OCI-LY3 (cell line): ENCODE measurements around the gene CNN2.

Experiments
- H2AFZ ChIP-seq: fragments of 200-600, 300-600 bp; shearing (Covaris generic); 2 replicates; pipeline ENCODE4 v1.6.0; 2014; ENCODE audit warnings: antibody characterized with exemption, low read depth, low read length
- H3K27ac ChIP-seq: fragments of 200-600, 300-600 bp; sonication (generic); 2 replicates; pipeline ENCODE4 v1.5.1; 2014; ENCODE audit warnings: mild to moderate bottlenecking, low read length, moderate library complexity, mixed read lengths
- H3K27me3 ChIP-seq: fragments of 200-600, 300-600 bp; sonication (generic); 2 replicates; pipeline ENCODE4 v1.6.1; 2014; ENCODE audit warnings: low read depth, low read length, mixed read lengths
- H3K36me3 ChIP-seq: fragments of 200-600, 300-600 bp; sonication (generic); replicated peaks from 2 replicates; pipeline ENCODE3; 2014; ENCODE audit warnings: low read depth, low read length, mixed read lengths
- H3K4me1 ChIP-seq: fragments of 300-600, 200-600 bp; sonication (generic); 2 replicates; pipeline ENCODE4 v1.6.1; 2014; ENCODE audit warnings: low read length, mixed read lengths
- H3K4me2 ChIP-seq: fragments of 200-600, 300-600 bp; sonication (generic); 2 replicates; pipeline ENCODE4 v1.6.1; 2014; ENCODE audit warnings: low read length, mixed read lengths
- H3K4me3 ChIP-seq: fragments of 300-600, 200-600 bp; sonication (generic); 2 replicates; pipeline ENCODE4 v1.5.1; 2014; ENCODE audit warnings: antibody characterized with exemption, mild to moderate bottlenecking, low read length, moderate library complexity
- H3K79me2 ChIP-seq: fragments of 300-600, 200-600 bp; shearing (Covaris generic); 2 replicates; pipeline ENCODE4 v1.6.1; 2014; ENCODE audit warnings: mild to moderate bottlenecking, low read length, mixed read lengths
- H3K9ac ChIP-seq: fragments of 300-600, 200-600 bp; shearing (Covaris generic); 2 replicates; pipeline ENCODE4 v1.6.0; 2014; ENCODE audit warnings: mild to moderate bottlenecking, low read length, moderate library complexity
- H3K9me3 ChIP-seq: fragments of 200-600, 300-600 bp; shearing (Covaris generic); 2 replicates; pipeline ENCODE4 v1.6.1; 2014; ENCODE audit warnings: low read length, mixed read lengths; ENCODE audit not compliant: insufficient read depth
- H4K20me1 ChIP-seq: fragments of 200-600, 300-600 bp; sonication (generic); 2 replicates; pipeline ENCODE4 v1.6.1; 2016; ENCODE audit warnings: low read length, mixed read lengths; ENCODE audit not compliant: insufficient read depth
- EZH2phosphoT487 ChIP-seq: fragments of 200-600 bp; shearing (Covaris generic); IDR thresholded peaks from 2 replicates; pipeline ENCODE4 v1.6.1; 2018; ENCODE audit warnings: antibody characterized with exemption, mixed run types, low read depth
- TF ChIP-seq, protein P1 (sequence below): fragments of 200-600, 300-600 bp; sonication (generic); IDR thresholded peaks from 2 replicates; pipeline ENCODE4 v1.5.1; 2014; ENCODE audit warnings: antibody characterized with exemption, low read length, low read depth

CNN2 gene

DNA sequence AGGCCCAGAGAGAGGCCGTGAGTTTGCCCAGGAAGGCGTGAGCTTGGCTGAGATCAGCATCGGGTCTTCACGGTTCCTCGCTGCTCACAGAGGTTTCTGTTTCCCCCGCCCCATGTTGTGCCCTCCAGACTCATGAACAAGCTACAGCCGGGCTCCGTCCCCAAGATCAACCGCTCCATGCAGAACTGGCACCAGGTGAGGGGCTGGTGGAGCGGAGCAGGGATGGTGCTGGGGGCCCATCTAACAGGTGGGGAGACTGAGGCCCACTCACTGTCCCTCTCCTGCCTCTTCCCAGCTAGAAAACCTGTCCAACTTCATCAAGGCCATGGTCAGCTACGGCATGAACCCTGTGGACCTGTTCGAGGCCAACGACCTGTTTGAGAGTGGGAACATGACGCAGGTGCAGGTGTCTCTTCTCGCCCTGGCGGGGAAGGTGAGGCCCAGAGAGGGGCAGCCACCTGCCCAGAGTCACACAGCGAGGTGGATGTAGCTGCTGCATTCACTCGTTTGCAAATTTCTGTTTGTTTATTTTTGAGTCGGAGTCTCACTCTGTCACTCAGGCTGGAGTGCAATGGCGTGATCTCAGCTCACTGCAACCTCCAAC is 6.0 kb downstream of the CNN2 start:
- TF ChIP-seq, protein P1, sequence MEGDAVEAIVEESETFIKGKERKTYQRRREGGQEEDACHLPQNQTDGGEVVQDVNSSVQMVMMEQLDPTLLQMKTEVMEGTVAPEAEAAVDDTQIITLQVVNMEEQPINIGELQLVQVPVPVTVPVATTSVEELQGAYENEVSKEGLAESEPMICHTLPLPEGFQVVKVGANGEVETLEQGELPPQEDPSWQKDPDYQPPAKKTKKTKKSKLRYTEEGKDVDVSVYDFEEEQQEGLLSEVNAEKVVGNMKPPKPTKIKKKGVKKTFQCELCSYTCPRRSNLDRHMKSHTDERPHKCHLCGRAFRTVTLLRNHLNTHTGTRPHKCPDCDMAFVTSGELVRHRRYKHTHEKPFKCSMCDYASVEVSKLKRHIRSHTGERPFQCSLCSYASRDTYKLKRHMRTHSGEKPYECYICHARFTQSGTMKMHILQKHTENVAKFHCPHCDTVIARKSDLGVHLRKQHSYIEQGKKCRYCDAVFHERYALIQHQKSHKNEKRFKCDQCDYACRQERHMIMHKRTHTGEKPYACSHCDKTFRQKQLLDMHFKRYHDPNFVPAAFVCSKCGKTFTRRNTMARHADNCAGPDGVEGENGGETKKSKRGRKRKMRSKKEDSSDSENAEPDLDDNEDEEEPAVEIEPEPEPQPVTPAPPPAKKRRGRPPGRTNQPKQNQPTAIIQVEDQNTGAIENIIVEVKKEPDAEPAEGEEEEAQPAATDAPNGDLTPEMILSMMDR = no peak
- no peak for TF ChIP-seq EZH2phosphoT487
- Histone ChIP-seq H3K36me3 (peaks cover 46% of the 10 kb centered on the region), H3K4me3 (no peak overlapping the region), H3K4me1 (peaks cover 16% of the 10 kb centered on the region), H3K79me2 (peaks cover 63% of the 10 kb centered on the region), H3K9ac (no peak overlapping the region), H3K9me3 (no peaks in the 10 kb centered on the region), H2AFZ (no peak overlapping the region), H3K27ac (no peak overlapping the region), H3K27me3 (no peaks in the 10 kb centered on the region), H4K20me1 (peaks cover 30% of the 10 kb centered on the region), H3K4me2 (no peak overlapping the region)

GRCh38 chr19:1035998-1036621 is 9.7 kb downstream of the CNN2 start:
- peaks cover 4% of the 10 kb centered on the region; the same call in 1 of the 2 replicates for H4K20me1 ChIP-seq
- H3K27ac ChIP-seq = peak overlapping the region; percentile 92
- H3K4me3 ChIP-seq = no peak overlapping the region
- TF ChIP-seq, protein P1 = peak; percentile 23; the same call in 1 of the 2 replicates
- TF ChIP-seq EZH2phosphoT487 = no peak
- peaks cover 31% of the 10 kb centered on the region for H3K36me3 ChIP-seq
- no peak overlapping the region for H2AFZ ChIP-seq
- no peak overlapping the region for H3K9ac ChIP-seq
- H3K4me2 ChIP-seq = no peak overlapping the region
- H3K9me3 ChIP-seq = no peaks in the 10 kb centered on the region
- H3K27me3 ChIP-seq = no peaks in the 10 kb centered on the region
- H3K79me2 ChIP-seq = peaks cover 34% of the 10 kb centered on the region
- peaks cover 36% of the 10 kb centered on the region for H3K4me1 ChIP-seq

- Histone ChIP-seq H3K36me3 (peaks cover 30% of the 10 kb centered on the region), H3K4me3 (peak overlapping the region; percentile 82), H3K27ac (peak overlapping the region; percentile 92), H3K4me1 (peaks cover 41% of the 10 kb centered on the region), H3K9me3 (no peaks in the 10 kb centered on the region), H3K9ac (peak overlapping the region; percentile 73), H3K27me3 (no peaks in the 10 kb centered on the region), H3K4me2 (peak overlapping the region; percentile 81), H3K79me2 (peaks cover 28% of the 10 kb centered on the region), H4K20me1 (peaks cover 5% of the 10 kb centered on the region; the same call in 1 of the 2 replicates), H2AFZ (no peak overlapping the region)
- TF ChIP-seq EZH2phosphoT487 = no peak
- TF ChIP-seq, protein P1 = no peak
Measured at GRCh38 chr19:1037621-1038064, 11.2 kb downstream of the CNN2 start.

DNA sequence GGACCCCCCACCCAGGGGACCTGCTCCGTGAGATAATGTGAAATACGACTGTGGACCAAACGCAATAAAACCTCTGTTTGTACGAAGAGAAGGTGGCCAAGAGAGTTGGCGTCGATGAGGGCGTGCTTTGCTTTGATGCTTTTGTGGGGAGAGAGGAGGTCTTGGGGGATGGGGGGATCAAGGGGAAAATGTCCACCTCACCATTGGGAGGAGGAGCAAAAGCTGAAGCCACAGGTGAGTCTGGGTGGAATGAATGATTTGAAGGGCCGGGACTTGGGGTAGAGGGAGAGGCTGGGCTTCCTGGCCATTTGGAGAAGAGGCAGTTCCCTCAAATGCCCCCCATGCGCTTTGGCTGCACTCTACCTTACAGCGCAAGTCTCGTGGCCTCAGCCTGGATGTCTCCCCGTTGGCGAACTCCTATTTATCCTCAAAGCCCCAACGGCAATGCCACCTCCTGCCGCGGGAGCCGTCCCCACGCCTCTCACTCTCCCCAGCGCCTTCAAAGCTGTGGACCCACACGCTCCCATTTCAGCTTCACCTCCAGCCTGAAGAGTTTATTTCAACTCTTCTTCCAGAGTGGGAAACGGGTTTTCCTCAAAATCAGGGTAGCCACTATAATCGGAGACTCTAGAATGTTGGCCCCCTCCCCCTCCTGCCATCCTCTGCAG is 12.7 kb downstream of the CNN2 start:
- Histone ChIP-seq H3K4me3 (peak overlapping the region; percentile 82), H3K27ac (peak overlapping the region; percentile 92), H3K4me1 (peaks cover 41% of the 10 kb centered on the region), H3K9me3 (no peaks in the 10 kb centered on the region), H3K27me3 (no peaks in the 10 kb centered on the region), H3K79me2 (peaks cover 22% of the 10 kb centered on the region; the same call in 1 of the 2 replicates), H2AFZ (no peak overlapping the region), H3K36me3 (peaks cover 24% of the 10 kb centered on the region), H4K20me1 (peaks cover 5% of the 10 kb centered on the region; the same call in 1 of the 2 replicates), H3K9ac (peak overlapping the region; percentile 73), H3K4me2 (peak overlapping the region; percentile 81)
- TF ChIP-seq EZH2phosphoT487 = no peak
- TF ChIP-seq, protein P1 = no peak
